Measurements from ENCODE around the gene TPK1. TPM values are rescaled to one million over a fixed set of nuclear protein-coding genes. Genes with fewer than 3 reads are reported as not detected.

Gene TPK1
- total RNA-seq, 1 donor from 2014 or later: 0.77 TPM

- Mint-ChIP-seq H3K27ac (ENCODE audit: unreplicated experiment) (peak overlapping the region; percentile 73), H3K4me3 (ENCODE audit: unreplicated experiment) (no peak overlapping the region), H3K9me3 (ENCODE audit: unreplicated experiment) (no peaks in the 10 kb centered on the region), H3K36me3 (ENCODE audit: low read depth, unreplicated experiment) (no peaks in the 10 kb centered on the region), H3K4me1 (ENCODE audit: unreplicated experiment) (peaks cover 33% of the 10 kb centered on the region), H3K27me3 (ENCODE audit: unreplicated experiment) (no peaks in the 10 kb centered on the region)
- no peak for DNase-seq (ENCODE audit: low spot score)
- TF ChIP-seq CTCF (IDR thresholded peaks at IDR 0.05; ENCODE audit: unreplicated experiment): no peak
Measured at GRCh38 chr7:144713850-144714249, 122.0 kb downstream of the TPK1 start.

GRCh38 chr7:144710791-144711190 is 125.1 kb downstream of the TPK1 start:
- Mint-ChIP-seq H3K4me3 (ENCODE audit: unreplicated experiment) (no peak overlapping the region), H3K36me3 (ENCODE audit: low read depth, unreplicated experiment) (no peaks in the 10 kb centered on the region)
- TF ChIP-seq CTCF (IDR thresholded peaks at IDR 0.05; ENCODE audit: unreplicated experiment): no peak

GRCh38 chr7:144709066-144709465 is 126.8 kb downstream of the TPK1 start:
- Mint-ChIP-seq H3K36me3 (ENCODE audit: low read depth, unreplicated experiment) (no peaks in the 10 kb centered on the region), H3K9me3 (ENCODE audit: unreplicated experiment) (no peaks in the 10 kb centered on the region), H3K27ac (ENCODE audit: unreplicated experiment) (no peak overlapping the region), H3K4me3 (ENCODE audit: unreplicated experiment) (no peak overlapping the region), H3K4me1 (ENCODE audit: unreplicated experiment) (peaks cover 27% of the 10 kb centered on the region), H3K27me3 (ENCODE audit: unreplicated experiment) (no peaks in the 10 kb centered on the region)
- TF ChIP-seq CTCF (IDR thresholded peaks at IDR 0.05; ENCODE audit: unreplicated experiment): no peak
- no peak for DNase-seq (ENCODE audit: low spot score)

More at GRCh38 chr7:144710791-144711190, 125.1 kb downstream of the TPK1 start:
- Mint-ChIP-seq H3K27ac (ENCODE audit: unreplicated experiment) (no peak overlapping the region), H3K4me1 (ENCODE audit: unreplicated experiment) (peaks cover 36% of the 10 kb centered on the region), H3K9me3 (ENCODE audit: unreplicated experiment) (no peaks in the 10 kb centered on the region), H3K27me3 (ENCODE audit: unreplicated experiment) (no peaks in the 10 kb centered on the region)
- no peak for DNase-seq (ENCODE audit: low spot score)

- no peaks in the 10 kb centered on the region for H3K27me3 Mint-ChIP-seq (ENCODE audit: unreplicated experiment)
- no peak for DNase-seq (ENCODE audit: low spot score)
- H3K4me1 Mint-ChIP-seq (ENCODE audit: unreplicated experiment): peaks cover 5% of the 10 kb centered on the region
- H3K9me3 Mint-ChIP-seq (ENCODE audit: unreplicated experiment): no peaks in the 10 kb centered on the region
- no peaks in the 10 kb centered on the region for H3K36me3 Mint-ChIP-seq (ENCODE audit: low read depth, unreplicated experiment)
- no peak overlapping the region for H3K27ac Mint-ChIP-seq (ENCODE audit: unreplicated experiment)
- H3K4me3 Mint-ChIP-seq (ENCODE audit: unreplicated experiment): no peak overlapping the region
- no peak for TF ChIP-seq CTCF (IDR thresholded peaks at IDR 0.05; ENCODE audit: unreplicated experiment)
Measured at GRCh38 chr7:144691240-144691639, 144.6 kb downstream of the TPK1 start.

- Mint-ChIP-seq H3K4me3 (ENCODE audit: unreplicated experiment) (no peak overlapping the region), H3K27ac (ENCODE audit: unreplicated experiment) (no peak overlapping the region), H3K4me1 (ENCODE audit: unreplicated experiment) (no peaks in the 10 kb centered on the region), H3K36me3 (ENCODE audit: low read depth, unreplicated experiment) (no peaks in the 10 kb centered on the region), H3K27me3 (ENCODE audit: unreplicated experiment) (no peaks in the 10 kb centered on the region), H3K9me3 (ENCODE audit: unreplicated experiment) (no peaks in the 10 kb centered on the region)
- DNase-seq (ENCODE audit: low spot score): no peak
- TF ChIP-seq CTCF (IDR thresholded peaks at IDR 0.05; ENCODE audit: unreplicated experiment): no peak
Measured at GRCh38 chr7:144682581-144683280, 153.1 kb downstream of the TPK1 start.
